Occipital lobe (tissue), 2 donors: ENCODE data around the gene KCNH2. TPM values are rescaled to one million over a fixed set of nuclear protein-coding genes. Genes with fewer than 3 reads are reported as not detected.
"Not testable (repeated sequence)": the region's sequence is repeated elsewhere in the genome, so short reads cannot be mapped to it uniquely, and the experiment has no call there.

Experiments
- DNase-seq: peaks from one replicate; lab custom pipeline; 2025; lab: John Stamatoyannopoulos, UW
- total RNA-seq: library from RNA; depleted of rRNA; stranded (reverse); fragments of >200 nt; gene quantifications from one replicate; pipeline ENCODE4 v1.2.3, GENCODE V29; 2014

KCNH2 gene
- total RNA-seq, 1 donor from 2014 or later, result 8.0 TPM

DNA sequence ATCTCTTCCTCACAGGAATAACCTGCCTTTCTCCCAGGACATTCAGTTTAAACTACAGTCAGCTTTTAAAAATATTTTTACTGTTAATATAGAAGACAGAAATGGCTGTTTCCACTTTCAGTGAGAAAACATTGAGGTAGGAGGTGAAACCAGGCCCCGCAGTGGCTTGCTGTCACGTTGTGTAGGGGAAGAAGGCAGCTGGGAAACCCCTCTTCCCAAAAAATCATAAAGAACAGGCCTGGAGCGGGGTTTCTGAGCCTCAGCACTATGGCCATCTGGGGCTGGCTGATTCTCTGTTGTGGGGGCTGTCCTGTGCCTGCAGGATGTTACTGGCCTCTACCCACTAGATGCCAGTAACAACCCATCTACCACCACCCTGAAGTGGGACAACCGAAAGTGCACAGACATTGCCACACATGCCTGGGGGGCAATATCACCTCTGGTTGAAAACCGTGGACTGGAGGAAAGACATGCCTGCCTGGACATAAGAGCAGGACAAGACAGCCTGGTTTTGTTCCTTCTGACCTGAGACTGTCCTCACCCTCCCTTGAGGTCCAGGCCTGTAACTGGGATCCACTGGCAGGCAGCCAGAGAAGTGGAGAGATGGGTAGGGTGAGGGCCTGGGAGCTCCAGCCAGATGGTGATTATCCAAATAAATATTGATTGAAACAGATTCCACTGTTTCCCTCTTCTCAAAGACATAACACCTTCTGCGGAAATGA is 43.9 kb downstream of the KCNH2 start:
- no peak for DNase-seq

DNA sequence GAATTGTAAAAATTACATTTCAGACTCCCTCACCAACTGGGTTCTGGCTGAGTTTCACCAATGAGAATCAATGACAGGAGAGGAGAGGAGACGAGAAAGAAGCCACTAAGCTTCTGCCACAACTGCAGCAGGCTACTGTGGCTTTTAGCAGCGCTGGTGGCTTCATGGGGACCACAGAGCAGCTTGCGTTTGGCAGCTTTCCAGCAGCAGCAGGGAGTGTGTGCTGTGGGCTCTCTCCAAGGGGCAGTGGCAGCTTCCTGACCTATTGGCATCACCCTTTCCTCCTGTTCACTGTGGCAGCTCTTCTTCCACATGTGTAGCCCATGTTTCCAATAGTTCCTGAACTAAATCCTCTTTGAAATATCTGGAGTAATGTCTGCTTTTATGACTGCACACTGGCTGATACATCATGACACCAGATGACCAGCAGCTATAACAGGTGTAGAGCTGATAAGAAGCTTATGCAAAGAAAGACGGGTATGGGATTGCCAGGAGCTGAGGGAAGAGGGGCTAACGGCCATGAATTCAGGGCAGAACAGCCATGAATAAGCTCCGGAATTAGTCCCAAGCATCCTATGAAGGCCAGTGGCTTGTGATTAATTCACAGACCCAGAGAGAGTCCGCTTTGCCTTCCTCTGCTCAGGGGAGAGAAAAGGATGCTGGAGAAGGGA is 46.8 kb downstream of the KCNH2 start:
- no peak for DNase-seq

GRCh38 chr7:150928541-150928940 is 49.6 kb downstream of the KCNH2 start:
- no peak for DNase-seq

DNA sequence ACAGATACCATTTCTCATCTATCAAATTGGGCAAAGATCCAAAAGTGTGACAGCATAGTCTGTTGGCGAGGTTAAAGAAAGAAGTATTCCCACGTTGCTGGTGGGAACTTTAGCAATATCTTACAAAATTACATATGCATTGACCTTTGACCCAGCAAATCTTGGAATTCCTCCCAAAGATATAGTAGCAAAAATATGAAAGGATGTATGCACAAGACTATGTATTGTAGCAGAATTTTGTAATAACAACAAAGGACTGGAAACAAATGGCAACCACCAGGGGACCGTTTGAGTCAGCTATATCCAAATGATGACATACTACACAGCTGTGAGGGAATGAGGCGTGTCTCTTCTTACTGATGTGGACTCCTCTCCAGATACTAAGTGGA is 50.2 kb downstream of the KCNH2 start:
- no peak for DNase-seq

DNA sequence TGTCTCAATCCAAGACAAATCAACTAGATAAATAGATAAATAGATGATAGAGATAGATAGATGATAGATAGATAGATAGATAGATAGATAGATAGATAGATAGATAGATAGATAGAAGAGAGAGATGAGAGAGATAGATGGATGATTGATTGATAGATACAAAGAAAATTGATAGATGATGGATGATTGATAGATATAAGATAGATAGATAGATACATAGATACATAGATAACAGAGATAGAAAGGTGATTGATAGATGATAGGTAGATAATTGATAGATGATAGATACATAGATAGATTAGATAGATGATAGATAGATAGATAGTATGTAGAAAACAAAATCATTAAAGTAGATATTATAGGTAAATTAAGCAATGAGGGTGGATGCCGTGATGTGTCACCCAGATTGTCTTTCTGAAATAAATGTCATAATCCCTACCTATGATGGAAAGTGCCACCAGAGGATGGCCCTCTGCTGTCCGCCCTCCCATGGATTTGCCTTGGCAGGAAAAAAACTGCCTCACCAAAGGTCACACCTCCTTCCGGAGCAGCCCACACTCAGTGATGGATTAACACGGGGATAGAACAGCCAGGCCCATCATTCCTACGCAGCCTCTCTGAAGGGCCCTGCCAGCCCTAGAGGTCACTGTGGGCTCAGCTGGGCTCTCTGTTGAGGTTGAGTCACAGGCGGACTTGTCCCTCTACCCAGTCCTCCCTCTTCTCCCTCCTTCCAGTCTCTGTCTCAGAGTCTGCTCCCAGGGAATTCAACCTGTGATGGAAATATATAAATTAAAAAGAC is 50.8 kb downstream of the KCNH2 start:
- no peak for DNase-seq

GRCh38 chr7:150926066-150926465 is 52.1 kb downstream of the KCNH2 start:
- DNase-seq, result no peak

DNA sequence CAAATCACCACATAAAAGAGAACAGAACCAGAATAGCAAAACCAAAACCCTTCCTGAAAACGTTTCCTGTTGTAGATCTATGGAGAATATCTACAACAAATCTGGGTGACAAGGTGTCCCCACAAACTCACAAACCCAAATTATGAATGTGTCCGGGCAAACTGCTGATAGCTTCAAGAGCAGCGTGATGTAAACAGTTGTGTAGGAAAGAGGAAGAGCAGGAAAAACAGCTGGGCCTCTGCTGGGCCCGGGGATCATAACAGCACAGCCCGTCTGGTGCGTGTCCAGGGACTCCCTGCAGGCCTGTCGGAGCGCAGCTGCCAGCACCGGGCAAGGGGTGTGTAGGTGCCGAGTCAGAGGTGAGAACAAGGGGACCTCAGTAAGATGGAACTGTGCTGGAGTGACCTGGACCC is 53.7 kb downstream of the KCNH2 start:
- no peak for DNase-seq

- DNase-seq, result no peak
Observed at GRCh38 chr7:150923802-150924201, 54.3 kb downstream of the KCNH2 start.

GRCh38 chr7:150923196-150923595 is 54.9 kb downstream of the KCNH2 start:
- DNase-seq, result no peak

DNA sequence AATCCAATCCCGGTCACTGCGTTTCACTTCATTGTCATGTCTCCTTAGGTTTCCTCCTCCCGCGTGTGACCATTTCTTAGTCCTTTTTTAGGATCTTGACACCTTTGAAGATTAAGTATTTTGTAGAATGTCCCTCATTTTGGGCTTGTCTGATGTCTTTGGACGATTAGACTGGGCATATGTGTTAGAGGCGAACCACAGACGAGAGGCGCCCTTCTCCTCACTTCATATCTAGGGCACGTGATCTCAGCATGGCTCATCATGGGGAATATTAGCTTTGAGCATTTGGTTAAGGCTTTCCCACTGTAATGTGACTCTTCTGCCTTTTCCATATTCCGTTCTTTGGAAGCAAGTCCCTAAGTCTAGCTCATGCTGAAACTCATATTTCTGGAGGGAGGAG is 59.0 kb downstream of the KCNH2 start:
- DNase-seq, result no peak

DNA sequence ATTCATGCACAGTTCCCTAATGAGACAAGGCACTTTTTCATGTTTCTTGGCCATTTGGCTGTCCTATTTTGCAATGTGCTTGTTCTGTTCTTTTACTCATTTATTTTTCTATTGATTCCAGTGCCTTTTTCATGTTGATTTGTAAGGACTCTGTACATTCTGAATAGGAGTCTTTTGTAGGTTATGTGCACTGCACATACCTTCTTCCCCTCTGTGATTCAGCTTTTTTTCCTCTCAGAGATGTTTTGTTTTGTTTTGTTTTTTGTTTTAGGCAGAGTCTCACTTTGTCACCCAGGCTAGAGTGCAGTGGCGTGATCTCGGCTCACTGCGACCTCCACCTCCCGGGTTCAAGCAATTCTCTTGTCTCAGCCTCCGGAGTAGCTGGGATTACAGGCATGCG is 59.7 kb downstream of the KCNH2 start:
- no peak for DNase-seq

DNA sequence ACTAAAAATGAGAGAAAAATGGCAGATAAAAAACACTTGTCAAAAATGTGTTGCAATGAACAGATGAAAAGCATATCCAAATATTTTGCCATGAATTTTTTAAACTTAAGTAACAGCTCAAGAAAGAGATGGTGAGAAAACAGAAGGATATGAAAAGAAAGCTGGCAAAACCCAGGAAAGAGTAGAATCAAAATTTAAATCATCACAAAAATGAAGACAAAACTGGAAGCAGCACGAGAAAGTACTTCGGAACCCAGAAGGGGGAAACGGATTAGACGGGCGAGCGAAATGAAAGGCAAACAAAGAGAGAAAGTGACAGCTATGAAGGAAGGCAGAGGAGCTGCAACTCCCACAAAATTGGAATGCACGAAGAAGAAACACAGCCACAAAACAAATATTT is 60.2 kb downstream of the KCNH2 start:
- no peak for DNase-seq

DNA sequence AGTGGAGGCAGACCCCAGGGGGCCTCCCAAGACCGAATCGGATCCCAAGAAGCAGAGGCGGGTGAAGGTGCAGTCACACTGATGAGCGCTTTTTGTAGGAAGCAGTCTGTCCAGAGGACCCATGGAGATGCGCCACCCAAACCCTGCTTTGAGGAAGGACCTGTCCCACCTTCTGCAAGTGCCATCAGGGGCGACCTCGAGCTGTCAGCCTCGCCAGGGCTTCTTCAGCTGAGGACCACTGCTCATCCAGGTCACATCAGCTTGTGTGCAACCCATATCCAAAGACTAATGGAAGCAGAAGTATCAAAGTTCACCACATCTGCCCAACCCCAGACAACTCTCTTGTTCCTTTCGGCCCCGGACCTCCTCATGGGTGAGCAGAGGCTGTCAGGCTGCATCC is 61.5 kb downstream of the KCNH2 start:
- DNase-seq, result no peak

GRCh38 chr7:150914966-150915365 is 63.2 kb downstream of the KCNH2 start:
- DNase-seq, result no peak

- no peak for DNase-seq
Observed at GRCh38 chr7:150914196-150914595, 63.9 kb downstream of the KCNH2 start.

DNA sequence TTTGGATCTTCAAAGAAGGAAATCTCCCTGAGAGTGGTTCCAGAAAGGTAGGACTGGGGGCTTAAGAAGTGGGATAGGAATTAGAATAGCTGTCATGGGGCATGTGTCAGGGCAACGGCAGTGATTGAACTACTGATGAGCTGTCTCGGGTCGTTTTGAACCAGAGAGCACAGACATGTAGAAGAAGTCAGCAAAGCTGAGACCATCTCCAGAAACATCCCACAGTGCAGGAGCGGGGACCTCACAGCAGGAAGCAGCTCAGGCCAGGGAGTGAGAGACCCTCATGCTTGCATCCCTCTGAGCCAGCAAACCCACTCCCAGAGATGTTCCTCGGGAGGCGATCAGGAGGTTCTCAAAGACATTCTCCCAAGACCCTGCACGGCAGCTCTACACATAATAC is 65.7 kb downstream of the KCNH2 start:
- no peak for DNase-seq

GRCh38 chr7:150911590-150912267 is 66.4 kb downstream of the KCNH2 start:
- no peak for DNase-seq

GRCh38 chr7:150910996-150911422 is 67.1 kb downstream of the KCNH2 start:
- DNase-seq, result no peak

- not testable (repeated sequence) for DNase-seq
Observed at GRCh38 chr7:150910305-150910995, 67.7 kb downstream of the KCNH2 start.

DNA sequence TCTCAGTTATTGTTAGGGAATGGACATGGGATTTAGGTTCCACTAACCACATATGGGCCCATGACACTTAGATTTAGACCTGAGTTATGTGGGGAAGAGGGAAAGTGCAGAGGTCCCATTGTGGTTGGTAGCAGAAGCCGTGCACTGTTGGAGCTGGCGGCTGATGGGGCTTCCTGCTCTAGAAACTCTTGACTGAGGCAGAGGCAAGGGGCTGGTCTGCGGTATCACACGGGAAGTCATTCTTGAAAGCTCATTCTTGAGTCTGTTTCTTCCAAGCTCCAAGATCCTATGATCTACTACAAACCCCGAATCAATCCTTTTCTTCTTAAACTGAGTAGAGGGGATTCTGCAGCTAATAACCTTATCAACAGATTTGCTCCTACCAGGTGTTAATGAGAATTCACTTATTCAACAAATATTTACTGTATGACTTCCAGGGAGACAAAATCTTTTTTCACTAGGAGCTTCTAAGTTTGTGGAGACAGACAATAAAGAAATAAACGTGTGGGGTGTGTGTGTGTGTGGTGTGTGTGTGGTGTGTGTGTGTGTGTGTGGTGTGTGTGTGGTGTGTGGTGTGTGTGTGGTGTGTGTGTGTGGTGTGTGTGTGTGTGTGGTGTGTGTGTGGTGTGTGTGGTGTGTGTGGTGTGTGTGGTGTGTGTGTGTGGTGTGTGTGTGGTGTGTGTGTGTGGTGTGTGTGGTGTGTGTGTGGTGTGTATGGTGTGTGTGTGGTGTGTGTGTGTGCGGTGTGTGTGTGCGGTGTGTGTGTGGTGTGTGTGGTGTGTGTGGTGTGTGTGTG is 68.7 kb downstream of the KCNH2 start:
- DNase-seq, result no peak
